HG03439 (cell line): ENCODE results near the gene KCNK5.

ENCODE experiments used
- ATAC-seq: cut with Tn5 transposase; IDR thresholded peaks from one replicate; pipeline ENCODE4 v1.9.1; 2021; ENCODE audit warnings: mild to moderate bottlenecking, moderate library complexity; ENCODE audit not compliant: unreplicated experiment

The KCNK5 gene

GRCh38 chr6:39218868-39219567 is 10.3 kb downstream of the KCNK5 start:
- no peak for ATAC-seq

- ATAC-seq: no peak
These were observed 12.0 kb downstream of the KCNK5 start for GRCh38 chr6:39217177-39217864.

- no peak for ATAC-seq
These were observed 13.6 kb downstream of the KCNK5 start for GRCh38 chr6:39215640-39216158.

GRCh38 chr6:39214846-39215639 is 14.2 kb downstream of the KCNK5 start:
- no peak for ATAC-seq

- ATAC-seq: no peak
These were observed 15.0 kb downstream of the KCNK5 start for GRCh38 chr6:39214120-39214813.

GRCh38 chr6:39213195-39213920 is 15.9 kb downstream of the KCNK5 start:
- ATAC-seq: no peak

GRCh38 chr6:39211183-39211582 is 18.1 kb downstream of the KCNK5 start:
- no peak for ATAC-seq

- ATAC-seq: no peak
These were observed 18.8 kb downstream of the KCNK5 start for GRCh38 chr6:39210450-39210849.

- ATAC-seq: no peak
These were observed 19.4 kb downstream of the KCNK5 start for GRCh38 chr6:39209911-39210310.

- ATAC-seq: no peak
These were observed 19.9 kb downstream of the KCNK5 start for GRCh38 chr6:39209360-39209811.

GRCh38 chr6:39208223-39208739 is 21.0 kb downstream of the KCNK5 start:
- no peak for ATAC-seq

GRCh38 chr6:39207416-39208222 is 21.7 kb downstream of the KCNK5 start:
- ATAC-seq: no peak

- ATAC-seq: no peak
These were observed 23.0 kb downstream of the KCNK5 start for GRCh38 chr6:39206250-39206721.

- no peak for ATAC-seq
These were observed 24.5 kb downstream of the KCNK5 start for GRCh38 chr6:39204646-39205244.

- no peak for ATAC-seq
These were observed 25.1 kb downstream of the KCNK5 start for GRCh38 chr6:39204160-39204495.

GRCh38 chr6:39203436-39204159 is 25.7 kb downstream of the KCNK5 start:
- ATAC-seq: no peak

- ATAC-seq: no peak
These were observed 27.1 kb downstream of the KCNK5 start for GRCh38 chr6:39202166-39202565.

GRCh38 chr6:39200498-39201020 is 28.7 kb downstream of the KCNK5 start:
- no peak for ATAC-seq
